ENCODE data around the gene LONRF3. TPM values are rescaled to one million over a fixed set of nuclear protein-coding genes. Genes with fewer than 3 reads are reported as not detected.

The LONRF3 gene
- total RNA-seq, 2 donors from 2014 or later = 14.2 to 17.0 TPM

Other genes with a start within 250 kb of the LONRF3 start
- 1 to 10 TPM in 1 of 2 donors, under 1 TPM in 1; 0.94 to 2.2 TPM for gene IL13RA1, start 247.0 kb upstream of the LONRF3 start, total RNA-seq
- gene ZCCHC12, start 150.8 kb upstream of the LONRF3 start, total RNA-seq = not detected
- not detected for gene CT47C1, start 98.4 kb downstream of the LONRF3 start, total RNA-seq
- gene KIAA1210, start 153.2 kb downstream of the LONRF3 start, total RNA-seq = not detected

Measured in T-helper 17 cell (primary cell).